ENCODE results near the gene MAP3K6. TPM values are rescaled to one million over a fixed set of nuclear protein-coding genes. Genes with fewer than 3 reads are reported as not detected.
A peak's percentile ranks its signal among the peaks of the same experiment; 100 is the strongest.

The MAP3K6 gene
- total and polyA plus RNA-seq, 4 donors: 1.3 to 8.3 (median 4.0) TPM

- Histone ChIP-seq H3K4me3 (ENCODE audit: low read depth in 1 of 3, low read length in 3 of 3) (no peak overlapping the region), H3K9ac (ENCODE audit: low read depth in 1 of 2, low read length in 2 of 2) (no peak overlapping the region), H3K4me1 (ENCODE audit: control insufficient read depth in 4 of 4, insufficient read depth in 4 of 4, low read length in 3 of 4) (no peaks in the 10 kb centered on the region), H3K27ac (ENCODE audit: low read depth in 1 of 2, low read length in 2 of 2) (no peak overlapping the region), H3K9me3 (ENCODE audit: control insufficient read depth in 4 of 4, low read length in 3 of 4) (no peaks in the 10 kb centered on the region), H3K36me3 (ENCODE audit: control insufficient read depth in 4 of 4, insufficient read depth in 3 of 4, low read depth in 1 of 4, low read length in 3 of 4) (no peaks in the 10 kb centered on the region), H3K27me3 (ENCODE audit: control insufficient read depth in 4 of 4, insufficient read depth in 4 of 4, low read length in 3 of 4) (no peaks in the 10 kb centered on the region)
- WGBS: 91% methylated on average over 13 of the region's 13 CpGs
- DNase-seq (ENCODE audit: low spot score): no peak
- no peak for TF ChIP-seq ZBTB33 (IDR thresholded peaks at IDR 0.05)
- TF ChIP-seq GABPA (IDR thresholded peaks at IDR 0.05 in 1 of 2, conservative IDR thresholded peaks at IDR 0.05 in 1 of 2): no peak
Observed at GRCh38 chr1:27383661-27384060, 16.9 kb upstream of the MAP3K6 start.

GRCh38 chr1:27383039-27383605 is 16.4 kb upstream of the MAP3K6 start, which contains the start of gene CD164L2:
TSS of gene CD164L2 (minus strand) at chr1:27383333. CDS start at chr1:27383239, 94 bp downstream.
- DNase-seq (ENCODE audit: low spot score): no peak
- peak within 1 kb of the TSS in 1 of 3 donors; percentile 3 for H3K4me3 ChIP-seq (ENCODE audit: low read depth in 1 of 3, low read length in 3 of 3)
- 20% methylated on average over 43 of the region's 43 CpGs for WGBS

More at GRCh38 chr1:27383039-27383605, 16.4 kb upstream of the MAP3K6 start, which contains the start of gene CD164L2:
- H3K9ac ChIP-seq (ENCODE audit: low read depth in 1 of 2, low read length in 2 of 2): no peak within 1 kb of the TSS
- no peak within 1 kb of the TSS for H3K27ac ChIP-seq (ENCODE audit: low read depth in 1 of 2, low read length in 2 of 2)
- no peaks in the 10 kb centered on the region for H3K27me3 ChIP-seq (ENCODE audit: control insufficient read depth in 4 of 4, insufficient read depth in 4 of 4, low read length in 3 of 4)
- no peaks in the 10 kb centered on the region for H3K9me3 ChIP-seq (ENCODE audit: control insufficient read depth in 4 of 4, low read length in 3 of 4)
- TF ChIP-seq SP1 (IDR thresholded peaks at IDR 0.05): no peak
- TF ChIP-seq JUND (IDR thresholded peaks at IDR 0.05): no peak
- TF ChIP-seq REST (IDR thresholded peaks at IDR 0.05): no peak
- TF ChIP-seq RXRA (IDR thresholded peaks at IDR 0.05): no peak
- no peak for TF ChIP-seq TAF1 (conservative IDR thresholded peaks at IDR 0.05)
- TF ChIP-seq EGR1 (IDR thresholded peaks at IDR 0.05; ENCODE audit: low read depth in 2 of 2): no peak
- TF ChIP-seq MAX (IDR thresholded peaks at IDR 0.05): no peak
- TF ChIP-seq CTCF (IDR thresholded peaks at IDR 0.05; ENCODE audit: low read depth, low read length, missing input control): no peak
- no peak for TF ChIP-seq ZBTB33 (IDR thresholded peaks at IDR 0.05)
- TF ChIP-seq ATF3 (IDR thresholded peaks at IDR 0.05): no peak
- H3K36me3 ChIP-seq (ENCODE audit: control insufficient read depth in 4 of 4, insufficient read depth in 3 of 4, low read depth in 1 of 4, low read length in 3 of 4): no peaks in the 10 kb centered on the region
- H3K4me1 ChIP-seq (ENCODE audit: control insufficient read depth in 4 of 4, insufficient read depth in 4 of 4, low read length in 3 of 4): no peaks in the 10 kb centered on the region

Measured in liver (tissue), 9 donors.